ENCODE data around the gene SELENOS. TPM values are rescaled to one million over a fixed set of nuclear protein-coding genes. Genes with fewer than 3 reads are reported as not detected.

SELENOS gene
- total RNA-seq, 2 donors from 2014 or later, result 66.9 to 100 TPM

- no peak for DNase-seq (ENCODE audit: low spot score)
- Histone ChIP-seq H3K27me3 (replicated peaks; ENCODE audit: insufficient read depth) (no peaks in the 10 kb centered on the region), H3K4me3 (no peak overlapping the region), H3K9me3 (no peaks in the 10 kb centered on the region), H3K36me3 (no peaks in the 10 kb centered on the region), H3K4me1 (replicated peaks) (no peaks in the 10 kb centered on the region), H3K27ac (no peak overlapping the region)
- TF ChIP-seq POLR2A (IDR thresholded peaks at IDR 0.05) (no peak), POLR2AphosphoS5 (IDR thresholded peaks at IDR 0.05) (no peak)
- TF ChIP-seq, protein P1, sequence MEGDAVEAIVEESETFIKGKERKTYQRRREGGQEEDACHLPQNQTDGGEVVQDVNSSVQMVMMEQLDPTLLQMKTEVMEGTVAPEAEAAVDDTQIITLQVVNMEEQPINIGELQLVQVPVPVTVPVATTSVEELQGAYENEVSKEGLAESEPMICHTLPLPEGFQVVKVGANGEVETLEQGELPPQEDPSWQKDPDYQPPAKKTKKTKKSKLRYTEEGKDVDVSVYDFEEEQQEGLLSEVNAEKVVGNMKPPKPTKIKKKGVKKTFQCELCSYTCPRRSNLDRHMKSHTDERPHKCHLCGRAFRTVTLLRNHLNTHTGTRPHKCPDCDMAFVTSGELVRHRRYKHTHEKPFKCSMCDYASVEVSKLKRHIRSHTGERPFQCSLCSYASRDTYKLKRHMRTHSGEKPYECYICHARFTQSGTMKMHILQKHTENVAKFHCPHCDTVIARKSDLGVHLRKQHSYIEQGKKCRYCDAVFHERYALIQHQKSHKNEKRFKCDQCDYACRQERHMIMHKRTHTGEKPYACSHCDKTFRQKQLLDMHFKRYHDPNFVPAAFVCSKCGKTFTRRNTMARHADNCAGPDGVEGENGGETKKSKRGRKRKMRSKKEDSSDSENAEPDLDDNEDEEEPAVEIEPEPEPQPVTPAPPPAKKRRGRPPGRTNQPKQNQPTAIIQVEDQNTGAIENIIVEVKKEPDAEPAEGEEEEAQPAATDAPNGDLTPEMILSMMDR (IDR thresholded peaks at IDR 0.05), result no peak
- WGBS, result 97% methylated on average over 4 of the region's 4 CpGs
- intact Hi-C loops (cut with DNase I), result no loop called here
Measured at GRCh38 chr15:101264011-101264410, 13.3 kb downstream of the SELENOS start.

GRCh38 chr15:101262551-101262950 is 14.7 kb downstream of the SELENOS start:
- intact Hi-C loops (cut with DNase I), result no loop called here
- DNase-seq (ENCODE audit: low spot score), result no peak
- TF ChIP-seq POLR2A (IDR thresholded peaks at IDR 0.05) (no peak), POLR2AphosphoS5 (IDR thresholded peaks at IDR 0.05) (no peak)
- TF ChIP-seq, protein P1 (IDR thresholded peaks at IDR 0.05), result no peak
- 77% methylated on average over 4 of the region's 4 CpGs for WGBS
- H3K4me3 ChIP-seq, result no peak overlapping the region
- no peaks in the 10 kb centered on the region for H3K36me3 ChIP-seq
- no peaks in the 10 kb centered on the region for H3K27me3 ChIP-seq (replicated peaks; ENCODE audit: insufficient read depth)
- H3K9me3 ChIP-seq, result no peaks in the 10 kb centered on the region
- no peaks in the 10 kb centered on the region for H3K4me1 ChIP-seq (replicated peaks)
- H3K27ac ChIP-seq, result no peak overlapping the region

GRCh38 chr15:101258238-101259144 is 18.8 kb downstream of the SELENOS start:
- DNase-seq (ENCODE audit: low spot score), result peak; percentile 60
- Histone ChIP-seq H3K27me3 (replicated peaks; ENCODE audit: insufficient read depth) (no peaks in the 10 kb centered on the region), H3K36me3 (no peaks in the 10 kb centered on the region), H3K27ac (no peak overlapping the region), H3K9me3 (no peaks in the 10 kb centered on the region), H3K4me3 (no peak overlapping the region), H3K4me1 (replicated peaks) (no peaks in the 10 kb centered on the region)
- TF ChIP-seq POLR2A (IDR thresholded peaks at IDR 0.05) (no peak), POLR2AphosphoS5 (IDR thresholded peaks at IDR 0.05) (peak; percentile 30)
- TF ChIP-seq, protein P1 (IDR thresholded peaks at IDR 0.05), result peak; percentile 66 to 93 (median 88)
- WGBS, result 34% methylated on average over 11 of the region's 11 CpGs
- intact Hi-C loops (cut with DNase I), result loop anchor here (2.0 to 10.0 kb wide), 2 partner anchors 244 to 634 kb away; no protein-coding TSS in a partner anchor

DNA sequence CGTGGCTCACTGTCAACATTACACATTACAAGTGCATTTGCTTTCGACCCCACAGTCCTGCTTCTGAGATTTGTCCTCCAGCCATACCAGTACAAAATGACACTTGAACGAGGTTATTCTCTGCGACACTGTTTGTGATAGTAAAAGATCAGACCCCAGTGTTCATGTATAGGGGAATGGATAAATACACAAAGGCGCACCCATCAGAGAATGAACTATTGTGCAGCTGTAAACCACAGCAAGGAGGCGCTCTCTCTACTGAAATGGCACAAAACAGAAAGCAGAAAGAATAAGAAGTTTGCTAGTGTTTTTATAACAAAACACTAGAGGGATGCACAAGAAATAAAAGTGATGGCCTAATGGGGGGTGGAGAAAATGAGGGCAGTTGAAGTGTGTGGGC is 20.5 kb downstream of the SELENOS start:
- H3K27ac ChIP-seq, result no peak overlapping the region
- no peaks in the 10 kb centered on the region for H3K9me3 ChIP-seq
- no peak overlapping the region for H3K4me3 ChIP-seq
- H3K27me3 ChIP-seq (replicated peaks; ENCODE audit: insufficient read depth), result no peaks in the 10 kb centered on the region
- no peak for DNase-seq (ENCODE audit: low spot score)
- TF ChIP-seq POLR2AphosphoS5 (IDR thresholded peaks at IDR 0.05) (no peak), POLR2A (IDR thresholded peaks at IDR 0.05) (no peak)
- TF ChIP-seq, protein P1 (IDR thresholded peaks at IDR 0.05), result no peak
- 92% methylated on average over 6 of the region's 6 CpGs for WGBS
- no peaks in the 10 kb centered on the region for H3K4me1 ChIP-seq (replicated peaks)
- no peaks in the 10 kb centered on the region for H3K36me3 ChIP-seq
- intact Hi-C loops (cut with DNase I), result loop anchor here (10.0 kb wide), 1 partner anchor 632 kb away; no protein-coding TSS in a partner anchor
